BJ (cell line): Measurements from ENCODE around the gene TBC1D10A. TPM values are rescaled to one million over a fixed set of nuclear protein-coding genes. Genes with fewer than 3 reads are reported as not detected.
A peak's percentile ranks its signal among the peaks of the same experiment; 100 is the strongest.

Experiments used
- CTCF ChIA-PET: fragments of 350-600 bp; formaldehyde crosslinking; extraction: SDS; loops from one replicate; lab custom pipeline; 2021; ENCODE audit warnings: antibody characterized with exemption, inconsistent platforms; lab: Yijun Ruan, JAX
- POLR2A ChIA-PET: fragments of 300-600 bp; sonication (Branson Sonifier 250); formaldehyde crosslinking; extraction: SDS; loops from one replicate; lab custom pipeline; 2021; ENCODE audit warnings: antibody characterized with exemption; lab: Charles Lee
- DNase-seq: peaks from one replicate; pipeline ENCODE4 v3.0.0-alpha.2; 2011; ENCODE audit warnings: low read depth
- H3K27me3 ChIP-seq: 2 replicates; pipeline ENCODE4 v1.6.0; 2011; ENCODE audit warnings: low read length; ENCODE audit not compliant: control insufficient read depth, insufficient read depth
- H3K36me3 ChIP-seq: 2 replicates; pipeline ENCODE4 v1.5.1; 2011; ENCODE audit warnings: low read length; ENCODE audit not compliant: control insufficient read depth, insufficient read depth
- H3K4me3 ChIP-seq: 2 replicates; pipeline ENCODE4 v1.5.1; 2011; ENCODE audit warnings: low read depth, mild to moderate bottlenecking, control low read depth, low read length
- CTCF ChIP-seq: IDR thresholded peaks from 2 replicates; pipeline ENCODE4 v1.5.1; 2011; ENCODE audit warnings: low read depth, mild to moderate bottlenecking, control low read depth, inconsistent platforms, low read length, moderate library complexity; ENCODE audit not compliant: insufficient read depth
- polyA plus RNA-seq: library from polyadenylated mRNA; depleted of rRNA; stranded (reverse); fragments of >200 nt; gene quantifications from 2 replicates; pipeline ENCODE4 v1.2.3, GENCODE V29; 2011

Gene TBC1D10A
- polyA plus RNA-seq, 1 experiment = 22.1 TPM

DNA sequence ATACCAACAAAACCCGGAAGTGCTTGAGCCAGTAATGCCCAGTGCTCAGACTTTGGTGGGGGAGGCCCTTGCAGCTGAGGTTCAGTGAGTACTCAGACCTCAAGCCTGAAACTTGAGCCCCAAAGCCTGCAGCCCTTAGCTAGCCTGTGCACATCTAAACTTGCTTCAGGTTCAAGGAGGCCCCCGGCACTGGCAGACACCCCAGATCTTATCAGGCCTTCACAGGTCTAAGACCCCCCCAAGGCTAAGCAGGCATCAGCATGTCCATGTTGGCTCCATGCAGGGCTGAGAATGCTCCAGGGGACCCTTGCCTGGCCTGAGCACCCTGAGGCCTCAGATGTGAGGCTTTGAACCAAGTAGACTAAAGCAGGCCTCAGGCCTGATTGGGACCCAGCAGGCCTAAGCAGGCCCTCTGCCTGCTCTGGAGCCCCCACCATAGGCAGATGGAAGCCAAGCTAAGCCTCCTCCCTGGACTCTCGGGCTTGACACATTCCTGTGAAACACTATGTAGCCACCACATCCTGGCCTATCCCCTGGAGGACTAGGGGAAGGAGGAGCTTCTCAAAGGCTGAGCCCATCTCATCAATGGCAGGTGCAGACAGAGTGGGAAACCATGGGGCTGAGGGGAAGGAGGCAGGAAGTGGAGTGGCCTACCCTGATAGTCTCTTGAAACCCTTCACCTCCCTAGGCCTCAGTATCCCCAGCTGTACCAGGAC lies 36.2 kb downstream of the TBC1D10A start:
- ChIA-PET CTCF (interaction anchor here (0.9 to 10.6 kb wide), 10 partner anchors 10 to 182 kb away, joined by 3 to 204 read pairs (median 6); partner anchors contain the start of genes MTFP1, RNF215 and SEC14L2), POLR2A (interaction anchor here (0.5 to 0.6 kb wide), 2 partner anchors 155 to 1419 kb away, joined by 5 to 15 read pairs; no protein-coding TSS in a partner anchor)
- Histone ChIP-seq H3K36me3 (peaks cover 31% of the 10 kb centered on the region), H3K4me3 (no peak overlapping the region), H3K27me3 (no peaks in the 10 kb centered on the region)
- DNase-seq = no peak
- TF ChIP-seq CTCF = no peak

GRCh38 chr22:30289980-30290313 lies 36.8 kb downstream of the TBC1D10A start:
- peak overlapping the region; percentile 38 for H3K4me3 ChIP-seq
- CTCF ChIA-PET = interaction anchor here (1.3 to 10.6 kb wide), 6 partner anchors 10 to 182 kb away, joined by 5 to 204 read pairs (median 21); partner anchors contain the start of genes MTFP1, RNF215 and SEC14L2
- POLR2A ChIA-PET = interaction anchor here (0.6 kb wide), 1 partner anchor 155 kb away, joined by 5 read pairs; no protein-coding TSS in a partner anchor
- no peak for DNase-seq
- peaks cover 32% of the 10 kb centered on the region for H3K36me3 ChIP-seq
- TF ChIP-seq CTCF = no peak
- H3K27me3 ChIP-seq = no peaks in the 10 kb centered on the region

- peak; percentile 91 for DNase-seq
- POLR2A ChIA-PET = interaction anchor here (0.6 kb wide), 1 partner anchor 156 kb away, joined by 5 read pairs; no protein-coding TSS in a partner anchor
Measured at GRCh38 chr22:30289141-30289979, 37.4 kb downstream of the TBC1D10A start, which contains the start of gene CASTOR1. Gene CASTOR1, minus strand, starts transcription at chr22:30289505. Its CDS starts 8 bp downstream, at chr22:30289497.

DNA sequence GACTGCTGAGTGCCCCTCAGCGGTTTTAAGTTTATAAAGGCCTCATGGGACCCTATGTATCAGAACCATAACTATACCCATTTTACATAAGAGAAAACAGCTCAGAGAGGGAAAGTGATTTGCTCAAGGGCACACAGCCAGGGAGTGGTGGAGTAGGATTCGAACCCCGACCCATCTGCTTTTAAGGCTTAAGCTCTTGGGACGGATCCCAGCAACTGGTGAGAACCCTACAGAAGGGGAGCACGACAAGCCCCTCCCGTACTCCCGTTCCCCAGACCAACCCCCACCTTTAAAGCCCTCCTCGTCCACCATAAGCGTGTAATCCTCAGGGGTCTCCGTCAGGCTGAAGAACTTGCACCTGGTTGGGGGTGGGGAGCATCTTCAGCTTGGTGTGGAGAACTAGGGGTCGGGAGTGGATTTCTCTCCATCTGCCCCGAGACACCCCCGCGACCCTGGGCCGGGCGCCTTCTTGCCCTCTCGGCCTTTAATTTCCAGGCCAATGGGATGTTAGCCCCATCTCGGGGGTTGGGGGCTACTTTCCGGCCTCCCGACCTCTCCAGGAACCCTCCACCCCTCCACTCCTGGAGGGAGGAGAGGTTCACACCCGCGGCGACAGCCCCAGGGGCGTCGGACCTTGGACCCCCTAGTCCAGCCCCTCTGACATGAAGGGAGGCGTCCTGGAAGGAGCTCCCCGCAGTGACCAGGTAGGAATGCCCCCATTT lies 38.2 kb downstream of the TBC1D10A start:
- no peak for DNase-seq
- Histone ChIP-seq H3K36me3 (peaks cover 22% of the 10 kb centered on the region), H3K27me3 (no peaks in the 10 kb centered on the region), H3K4me3 (peak overlapping the region; percentile 71)
- TF ChIP-seq CTCF = no peak
- POLR2A ChIA-PET = no interaction called here
- CTCF ChIA-PET = interaction anchor here (0.7 to 10.6 kb wide), 37 partner anchors 9 to 196 kb away, joined by 3 to 204 read pairs (median 6); partner anchors contain the start of genes CCDC157, MTFP1, RNF215 and SEC14L2

More at GRCh38 chr22:30289141-30289979, 37.4 kb downstream of the TBC1D10A start, which contains the start of gene CASTOR1:
- H3K4me3 ChIP-seq = peak within 1 kb of the TSS; percentile 71
- CTCF ChIA-PET = interaction anchor here (1.3 to 10.6 kb wide), 12 partner anchors 9 to 181 kb away, joined by 3 to 204 read pairs (median 9); partner anchors contain the start of genes CCDC157, MTFP1, RNF215 and SEC14L2
- no peak for TF ChIP-seq CTCF
- no peaks in the 10 kb centered on the region for H3K27me3 ChIP-seq
- H3K36me3 ChIP-seq = peaks cover 26% of the 10 kb centered on the region
